Activated T-cell treated with anti-CD3 and anti-CD28 coated beads, Interleukin-2, amount 50 U/mL, for 72 hours (primary cell): ENCODE data around the gene LARGE1. TPM values are rescaled to one million over a fixed set of nuclear protein-coding genes. Genes with fewer than 3 reads are reported as not detected.
A peak's percentile ranks its signal among the peaks of the same experiment; 100 is the strongest.
"Not testable (repeated sequence)": the region's sequence is repeated elsewhere in the genome, so short reads cannot be mapped to it uniquely, and the experiment has no call there.

Experiments
- ATAC-seq, 2 donors: fragments of 150-1000 bp; cut with Tn5 transposase; replicated peaks in 1 of 2; 2 replicates each; pipeline ENCODE4 v1.10.0; 2021; ENCODE audit warnings: moderate library complexity in 2 of 2, mild to moderate bottlenecking in 1 of 2
- DNase-seq, 2 donors: peaks; one replicate each; pipeline ENCODE4 v3.0.0; 2021 to 2022; ENCODE audit warnings: mixed read lengths in 1 of 2
- H3K27ac Mint-ChIP-seq: one replicate; pipeline ENCODE4 v1.8.0; 2022; ENCODE audit warnings: mild to moderate bottlenecking, moderate library complexity, mixed read lengths
- H3K27me3 Mint-ChIP-seq: one replicate; pipeline ENCODE4 v1.8.0; 2022; ENCODE audit warnings: low read depth, mixed read lengths
- H3K36me3 Mint-ChIP-seq, 2 donors: one replicate each; pipeline ENCODE4 v1.8.0; 2022; ENCODE audit warnings: mixed read lengths in 2 of 2, mild to moderate bottlenecking in 1 of 2; ENCODE audit not compliant: insufficient read depth in 2 of 2
- H3K4me1 Mint-ChIP-seq: one replicate; pipeline ENCODE4 v1.8.0; 2022; ENCODE audit warnings: low read depth, mixed read lengths
- H3K4me3 Mint-ChIP-seq, 2 donors: one replicate each; pipeline ENCODE4 v1.8.0; 2022; ENCODE audit warnings: mild to moderate bottlenecking in 2 of 2, mixed read lengths in 2 of 2, moderate library complexity in 2 of 2
- H3K9me3 Mint-ChIP-seq, 2 donors: one replicate each; pipeline ENCODE4 v1.8.0; 2022; ENCODE audit warnings: mixed read lengths in 2 of 2
- total RNA-seq, 2 donors: library from RNA; stranded (reverse); gene quantifications; one replicate each; pipeline ENCODE4 v1.2.3, GENCODE V29; 2022

Gene LARGE1
- total RNA-seq, 2 donors from 2014 or later: 0.82 to 3.6 TPM

- Mint-ChIP-seq H3K9me3 (peaks cover 0 to 2% of the 10 kb centered on the region in 2 donors), H3K4me1 (no peaks in the 10 kb centered on the region), H3K36me3 (no peaks in the 10 kb centered on the region), H3K4me3 (no peak overlapping the region), H3K27ac (no peak overlapping the region), H3K27me3 (no peaks in the 10 kb centered on the region)
- DNase-seq (no peak), ATAC-seq (no peak)
Observed at GRCh38 chr22:33582822-33583400, 337.4 kb downstream of the LARGE1 start.

DNA sequence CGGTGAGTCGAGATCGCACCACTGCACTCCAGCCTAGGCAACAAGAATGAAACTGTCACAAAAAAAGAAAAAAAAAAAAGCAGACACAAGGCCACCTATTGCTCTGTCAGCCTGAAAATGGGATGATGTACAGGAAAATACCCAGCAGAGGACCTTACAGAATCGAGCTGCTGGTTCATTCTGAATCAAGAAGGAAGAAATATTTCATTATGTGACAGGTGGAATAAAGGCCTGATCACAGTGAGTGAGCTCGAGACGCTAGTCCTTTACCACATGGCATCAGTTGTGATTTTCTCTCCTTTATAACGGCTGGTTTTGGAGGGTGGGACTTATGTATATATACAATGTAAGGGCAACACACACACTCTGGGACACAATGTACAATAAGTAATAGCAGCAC is 340.0 kb downstream of the LARGE1 start:
- Mint-ChIP-seq H3K36me3 (no peaks in the 10 kb centered on the region), H3K27ac (no peak overlapping the region), H3K27me3 (no peaks in the 10 kb centered on the region), H3K9me3 (peaks cover 0 to 2% of the 10 kb centered on the region in 2 donors), H3K4me3 (no peak overlapping the region), H3K4me1 (no peaks in the 10 kb centered on the region)
- DNase-seq (no peak), ATAC-seq (no peak)

- Mint-ChIP-seq H3K4me3 (no peak overlapping the region), H3K27me3 (no peaks in the 10 kb centered on the region), H3K9me3 (no peaks in the 10 kb centered on the region), H3K36me3 (no peaks in the 10 kb centered on the region), H3K27ac (no peak overlapping the region), H3K4me1 (no peaks in the 10 kb centered on the region)
- peak; percentile 29 to 58 for ATAC-seq
- DNase-seq: peak; percentile 33 to 55
Observed at GRCh38 chr22:33579448-33580093, 340.7 kb downstream of the LARGE1 start.

- H3K9me3 Mint-ChIP-seq: no peaks in the 10 kb centered on the region
- DNase-seq (no peak), ATAC-seq (no peak)
- H3K4me3 Mint-ChIP-seq: no peak overlapping the region
- no peaks in the 10 kb centered on the region for H3K4me1 Mint-ChIP-seq
- H3K27ac Mint-ChIP-seq: no peak overlapping the region
- H3K36me3 Mint-ChIP-seq: no peaks in the 10 kb centered on the region
- H3K27me3 Mint-ChIP-seq: no peaks in the 10 kb centered on the region
Observed at GRCh38 chr22:33578752-33579151, 341.5 kb downstream of the LARGE1 start.

DNA sequence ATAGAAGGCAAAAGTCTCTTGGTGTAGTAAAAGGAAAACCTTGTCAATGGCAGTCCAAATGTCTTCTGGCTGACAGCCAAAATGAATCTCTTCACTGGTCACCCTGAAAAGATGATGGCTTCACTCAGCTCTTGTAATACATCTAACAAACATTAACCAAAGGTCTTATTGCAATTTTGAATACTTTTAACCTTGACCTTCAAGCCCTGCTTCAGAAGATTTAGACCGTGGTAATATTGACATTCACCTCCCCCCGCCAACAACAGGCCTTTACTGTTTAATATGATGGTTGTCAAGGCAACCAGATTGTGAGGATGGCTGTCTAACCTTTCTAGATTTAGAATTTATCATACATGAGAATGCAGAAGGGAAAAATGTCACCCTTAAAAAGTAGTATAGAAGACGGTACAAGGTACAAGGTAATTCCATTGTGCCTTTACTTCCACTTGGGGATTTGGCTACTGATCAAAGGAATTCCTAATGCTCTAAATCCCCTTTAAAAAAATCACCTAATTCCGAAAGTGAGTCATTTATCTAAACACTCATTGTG is 342.3 kb downstream of the LARGE1 start:
- H3K27ac Mint-ChIP-seq: no peak overlapping the region
- no peak for DNase-seq
- H3K4me1 Mint-ChIP-seq: no peaks in the 10 kb centered on the region
- no peak overlapping the region for H3K4me3 Mint-ChIP-seq
- H3K36me3 Mint-ChIP-seq: no peaks in the 10 kb centered on the region
- ATAC-seq: no peak
- no peaks in the 10 kb centered on the region for H3K27me3 Mint-ChIP-seq
- H3K9me3 Mint-ChIP-seq: no peaks in the 10 kb centered on the region

DNA sequence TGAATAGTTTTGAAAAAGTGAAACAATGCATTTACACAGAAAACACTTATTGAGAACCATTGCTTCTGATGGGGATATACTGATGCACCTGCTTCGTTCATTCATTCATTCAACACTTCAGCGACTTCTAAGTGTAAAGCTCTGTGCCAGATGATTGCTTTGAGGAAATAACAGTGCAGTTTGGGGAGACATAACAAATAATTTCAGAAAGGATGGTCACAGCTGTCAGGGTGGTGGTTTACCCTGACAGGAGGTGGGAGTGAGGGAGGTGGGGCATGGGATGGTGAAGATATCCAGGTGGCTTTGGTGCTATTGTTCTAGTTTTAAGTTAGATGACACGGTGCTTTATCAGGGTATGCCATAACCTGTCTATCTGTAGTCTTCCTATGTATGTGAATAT is 344.1 kb downstream of the LARGE1 start:
- Mint-ChIP-seq H3K9me3 (no peaks in the 10 kb centered on the region), H3K27ac (no peak overlapping the region), H3K27me3 (no peaks in the 10 kb centered on the region), H3K4me3 (no peak overlapping the region), H3K36me3 (no peaks in the 10 kb centered on the region), H3K4me1 (no peaks in the 10 kb centered on the region)
- DNase-seq (no peak), ATAC-seq (no peak)

GRCh38 chr22:33575771-33576170 is 344.5 kb downstream of the LARGE1 start:
- no peaks in the 10 kb centered on the region for H3K27me3 Mint-ChIP-seq
- no peak for ATAC-seq
- no peak overlapping the region for H3K27ac Mint-ChIP-seq
- H3K4me3 Mint-ChIP-seq: no peak overlapping the region
- no peaks in the 10 kb centered on the region for H3K4me1 Mint-ChIP-seq
- H3K9me3 Mint-ChIP-seq: no peaks in the 10 kb centered on the region
- no peaks in the 10 kb centered on the region for H3K36me3 Mint-ChIP-seq
- DNase-seq: no peak

- Mint-ChIP-seq H3K4me3 (no peak overlapping the region), H3K4me1 (no peaks in the 10 kb centered on the region), H3K36me3 (no peaks in the 10 kb centered on the region)
Observed at GRCh38 chr22:33575041-33575440, 345.2 kb downstream of the LARGE1 start.

GRCh38 chr22:33573479-33573878 is 346.8 kb downstream of the LARGE1 start:
- Mint-ChIP-seq H3K4me3 (no peak overlapping the region), H3K27ac (no peak overlapping the region), H3K27me3 (no peaks in the 10 kb centered on the region), H3K4me1 (no peaks in the 10 kb centered on the region), H3K36me3 (no peaks in the 10 kb centered on the region), H3K9me3 (no peaks in the 10 kb centered on the region)
- DNase-seq (no peak), ATAC-seq (no peak)

More at GRCh38 chr22:33575041-33575440, 345.2 kb downstream of the LARGE1 start:
- no peak overlapping the region for H3K27ac Mint-ChIP-seq
- no peaks in the 10 kb centered on the region for H3K27me3 Mint-ChIP-seq
- DNase-seq: no peak
- ATAC-seq: no peak
- no peaks in the 10 kb centered on the region for H3K9me3 Mint-ChIP-seq

DNA sequence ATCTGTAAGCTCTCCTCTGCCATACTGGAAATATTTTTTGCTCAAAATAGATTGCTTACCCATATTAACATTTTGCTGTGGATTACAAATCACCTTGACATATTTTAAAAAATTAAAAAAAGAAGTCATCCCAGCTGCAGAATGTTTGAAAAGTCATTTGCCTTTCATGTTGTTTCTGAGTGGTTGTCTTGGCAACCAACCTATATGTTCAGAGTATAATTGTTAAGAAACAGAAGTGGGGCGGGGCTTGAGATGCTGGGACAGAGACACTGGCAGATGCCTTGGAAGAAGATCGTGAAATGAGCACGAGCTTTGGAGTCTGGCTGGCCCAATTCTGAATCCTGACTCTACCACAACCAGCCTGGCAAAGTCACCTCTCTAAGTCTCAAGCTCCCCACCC is 348.2 kb downstream of the LARGE1 start:
- no peaks in the 10 kb centered on the region for H3K27me3 Mint-ChIP-seq
- DNase-seq (no peak), ATAC-seq (no peak)
- H3K9me3 Mint-ChIP-seq: no peaks in the 10 kb centered on the region
- no peaks in the 10 kb centered on the region for H3K4me1 Mint-ChIP-seq
- no peak overlapping the region for H3K4me3 Mint-ChIP-seq
- H3K36me3 Mint-ChIP-seq: no peaks in the 10 kb centered on the region
- H3K27ac Mint-ChIP-seq: no peak overlapping the region

- DNase-seq (no peak), ATAC-seq (no peak)
- Mint-ChIP-seq H3K36me3 (no peaks in the 10 kb centered on the region), H3K9me3 (no peaks in the 10 kb centered on the region), H3K27me3 (no peaks in the 10 kb centered on the region), H3K27ac (no peak overlapping the region), H3K4me3 (no peak overlapping the region), H3K4me1 (peaks cover 8% of the 10 kb centered on the region)
Observed at GRCh38 chr22:33570110-33570509, 350.2 kb downstream of the LARGE1 start.

GRCh38 chr22:33569559-33569958 is 350.7 kb downstream of the LARGE1 start:
- peaks cover 8% of the 10 kb centered on the region for H3K4me1 Mint-ChIP-seq
- no peaks in the 10 kb centered on the region for H3K27me3 Mint-ChIP-seq
- no peaks in the 10 kb centered on the region for H3K9me3 Mint-ChIP-seq
- no peak overlapping the region for H3K27ac Mint-ChIP-seq
- ATAC-seq: no peak
- DNase-seq: no peak
- H3K36me3 Mint-ChIP-seq: no peaks in the 10 kb centered on the region
- H3K4me3 Mint-ChIP-seq: no peak overlapping the region

DNA sequence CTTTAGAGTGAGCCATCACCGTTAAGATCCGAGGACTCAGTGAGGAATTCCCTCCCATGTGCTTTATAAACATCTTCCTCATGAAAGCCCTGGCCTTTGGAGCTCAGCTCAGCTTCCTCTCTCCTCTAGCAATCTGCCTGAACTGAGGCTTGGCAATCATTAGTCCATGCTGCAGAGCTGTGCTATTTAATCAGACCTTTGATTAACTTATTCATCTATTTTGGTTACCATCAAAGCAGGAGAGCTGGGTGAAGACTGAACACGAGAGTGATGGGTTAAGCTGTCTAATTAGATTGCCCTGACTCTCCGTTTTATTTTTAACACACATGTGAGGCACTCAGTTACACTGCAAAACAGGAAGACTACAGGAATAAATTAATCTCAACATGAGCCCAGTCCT is 351.3 kb downstream of the LARGE1 start:
- H3K9me3 Mint-ChIP-seq: no peaks in the 10 kb centered on the region
- H3K4me3 Mint-ChIP-seq: no peak overlapping the region
- H3K27me3 Mint-ChIP-seq: no peaks in the 10 kb centered on the region
- DNase-seq (no peak), ATAC-seq (no peak)
- peaks cover 8% of the 10 kb centered on the region for H3K4me1 Mint-ChIP-seq
- H3K36me3 Mint-ChIP-seq: no peaks in the 10 kb centered on the region
- peak overlapping the region; percentile 23 for H3K27ac Mint-ChIP-seq

DNA sequence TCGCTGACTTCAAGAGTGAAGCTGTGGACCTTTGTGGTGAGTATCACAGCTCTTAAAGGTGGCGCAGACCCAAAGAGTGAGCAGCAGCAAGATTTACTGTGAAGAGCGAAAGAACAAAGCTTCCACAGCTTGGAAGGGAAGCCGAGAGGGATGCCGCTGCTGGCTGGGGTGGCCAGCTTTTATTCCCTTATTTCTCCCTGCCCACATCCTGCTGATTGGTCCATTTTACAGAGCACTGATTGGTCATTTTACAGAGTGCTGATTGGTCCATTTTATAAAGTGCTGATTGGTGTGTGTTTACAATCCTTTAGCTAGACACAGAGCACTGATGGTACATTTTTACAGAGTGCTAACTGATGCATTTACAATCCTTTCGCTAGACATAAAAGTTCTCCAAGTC is 353.8 kb downstream of the LARGE1 start:
- H3K9me3 Mint-ChIP-seq, H3K27ac Mint-ChIP-seq, ATAC-seq, H3K36me3 Mint-ChIP-seq, DNase-seq, H3K4me1 Mint-ChIP-seq, H3K27me3 Mint-ChIP-seq: not testable (repeated sequence)
- peak overlapping the region in 1 of 2 donors; percentile 47 for H3K4me3 Mint-ChIP-seq
